ENCODE measurements around the gene SORCS2. TPM values are rescaled to one million over a fixed set of nuclear protein-coding genes. Genes with fewer than 3 reads are reported as not detected.

Gene SORCS2
- total RNA-seq, 1 experiment from 2014 or later = not detected

GRCh38 chr4:7410446-7410845, 218.1 kb downstream of the SORCS2 start:
- peaks cover under 1% of the 10 kb centered on the region for H3K36me3 Mint-ChIP-seq (ENCODE audit: insufficient read depth, unreplicated experiment)
- H3K4me1 Mint-ChIP-seq (ENCODE audit: low read depth, unreplicated experiment) = peaks cover 7% of the 10 kb centered on the region
- CTCF ChIA-PET = no interaction called here
- DNase-seq = no peak
- no peak overlapping the region for H3K4me3 Mint-ChIP-seq (ENCODE audit: low read depth, unreplicated experiment)
- H3K9me3 Mint-ChIP-seq (ENCODE audit: low read depth, unreplicated experiment) = peaks cover 12% of the 10 kb centered on the region
- intact Hi-C loops (cut with micrococcal nuclease; ENCODE audit: unreplicated experiment) = no loop called here
- no peak for TF ChIP-seq CTCF (IDR thresholded peaks at IDR 0.05; ENCODE audit: unreplicated experiment)
- no peak overlapping the region for H3K27ac Mint-ChIP-seq (ENCODE audit: unreplicated experiment)
- peaks cover 58% of the 10 kb centered on the region for H3K27me3 Mint-ChIP-seq (ENCODE audit: unreplicated experiment)
- BruUV-seq (replicated peaks) = no TSS peak

DNA sequence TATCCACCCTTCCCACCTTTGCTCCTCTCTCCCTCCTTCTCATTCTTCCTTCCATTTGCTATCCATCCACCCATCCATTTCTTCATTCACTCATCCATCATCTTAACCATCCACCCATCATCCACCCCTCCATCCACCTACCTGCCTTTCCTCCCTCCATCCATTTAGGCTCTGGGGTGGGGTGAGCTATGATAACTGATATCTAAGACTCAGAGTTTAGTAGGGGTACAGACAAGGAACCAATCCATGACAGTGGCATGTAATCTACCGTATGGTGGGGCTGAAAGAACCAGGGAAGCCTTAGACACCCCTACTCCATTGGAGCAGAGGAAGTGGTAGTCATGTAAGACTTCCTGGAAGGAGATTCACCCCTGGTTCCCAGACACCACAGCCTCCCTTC, 219.2 kb downstream of the SORCS2 start:
- Mint-ChIP-seq H3K4me1 (ENCODE audit: low read depth, unreplicated experiment) (peaks cover 7% of the 10 kb centered on the region), H3K27ac (ENCODE audit: unreplicated experiment) (no peak overlapping the region), H3K36me3 (ENCODE audit: insufficient read depth, unreplicated experiment) (peaks cover 5% of the 10 kb centered on the region), H3K9me3 (ENCODE audit: low read depth, unreplicated experiment) (peaks cover 12% of the 10 kb centered on the region), H3K4me3 (ENCODE audit: low read depth, unreplicated experiment) (no peak overlapping the region), H3K27me3 (ENCODE audit: unreplicated experiment) (peaks cover 58% of the 10 kb centered on the region)
- DNase-seq = no peak
- intact Hi-C loops (cut with micrococcal nuclease; ENCODE audit: unreplicated experiment) = no loop called here
- TF ChIP-seq CTCF (IDR thresholded peaks at IDR 0.05; ENCODE audit: unreplicated experiment) = no peak
- BruUV-seq (replicated peaks) = no TSS peak
- CTCF ChIA-PET = no interaction called here

DNA sequence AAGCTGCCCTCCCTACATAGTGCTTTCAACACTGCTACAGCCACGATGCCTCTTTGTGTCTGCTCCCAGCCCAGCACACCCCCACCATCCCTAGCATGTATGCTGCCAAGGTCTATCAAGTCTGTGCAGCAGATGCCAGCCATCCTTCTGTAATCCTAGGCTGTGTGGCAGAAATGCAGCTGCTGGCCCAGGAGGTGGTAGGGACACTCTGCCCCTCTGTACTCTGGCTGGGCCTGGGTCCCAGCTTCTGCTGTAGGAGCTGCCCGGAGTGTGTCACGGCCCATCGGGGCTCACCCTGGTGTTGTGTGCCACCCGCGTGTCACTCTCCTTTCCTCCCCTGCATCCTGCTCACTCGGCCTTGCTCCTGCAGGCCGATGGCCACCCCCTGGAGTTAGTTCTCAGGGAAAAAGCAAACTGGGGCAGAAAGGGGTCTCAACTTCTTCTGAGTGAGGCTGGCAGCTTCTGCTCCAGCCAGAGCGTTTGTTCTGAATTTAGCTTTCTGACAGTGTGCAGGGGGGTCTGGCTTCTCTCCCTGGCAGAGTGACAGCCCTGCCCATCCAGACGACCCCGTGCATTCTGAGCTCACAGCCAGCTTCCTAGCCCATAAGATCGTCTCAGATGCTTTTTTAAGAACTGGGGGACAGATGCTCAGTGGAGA, 219.7 kb downstream of the SORCS2 start:
- no peak overlapping the region for H3K27ac Mint-ChIP-seq (ENCODE audit: unreplicated experiment)
- DNase-seq = no peak
- H3K4me3 Mint-ChIP-seq (ENCODE audit: low read depth, unreplicated experiment) = no peak overlapping the region
- intact Hi-C loops (cut with micrococcal nuclease; ENCODE audit: unreplicated experiment) = no loop called here
- H3K27me3 Mint-ChIP-seq (ENCODE audit: unreplicated experiment) = peaks cover 58% of the 10 kb centered on the region
- BruUV-seq (replicated peaks) = no TSS peak
- TF ChIP-seq CTCF (IDR thresholded peaks at IDR 0.05; ENCODE audit: unreplicated experiment) = no peak
- peaks cover 5% of the 10 kb centered on the region for H3K36me3 Mint-ChIP-seq (ENCODE audit: insufficient read depth, unreplicated experiment)
- H3K9me3 Mint-ChIP-seq (ENCODE audit: low read depth, unreplicated experiment) = peaks cover 10% of the 10 kb centered on the region
- H3K4me1 Mint-ChIP-seq (ENCODE audit: low read depth, unreplicated experiment) = peaks cover 7% of the 10 kb centered on the region
- CTCF ChIA-PET = no interaction called here

DNA sequence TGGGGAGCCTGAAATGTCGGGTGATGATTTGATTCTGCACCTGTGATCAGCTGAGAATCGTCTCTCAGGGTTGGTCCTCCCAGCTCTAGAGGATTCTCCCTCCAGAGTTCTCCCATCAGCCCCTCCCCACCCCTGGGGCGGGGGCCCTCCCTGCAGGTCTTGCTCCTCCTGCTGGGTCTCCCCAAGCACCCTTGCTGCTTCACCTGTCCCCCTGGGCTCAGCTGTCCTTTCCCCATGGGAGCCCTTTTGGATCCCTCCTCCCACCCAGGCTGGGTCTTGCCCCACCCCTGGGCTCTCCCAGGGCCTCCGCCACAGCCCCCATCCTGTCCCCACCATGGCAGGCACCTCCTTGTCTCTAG, 220.2 kb downstream of the SORCS2 start:
- Mint-ChIP-seq H3K4me1 (ENCODE audit: low read depth, unreplicated experiment) (peaks cover 7% of the 10 kb centered on the region), H3K4me3 (ENCODE audit: low read depth, unreplicated experiment) (no peak overlapping the region), H3K27me3 (ENCODE audit: unreplicated experiment) (peaks cover 60% of the 10 kb centered on the region), H3K27ac (ENCODE audit: unreplicated experiment) (no peak overlapping the region), H3K9me3 (ENCODE audit: low read depth, unreplicated experiment) (peaks cover 10% of the 10 kb centered on the region), H3K36me3 (ENCODE audit: insufficient read depth, unreplicated experiment) (peaks cover 5% of the 10 kb centered on the region)
- no peak for DNase-seq
- CTCF ChIA-PET = no interaction called here
- BruUV-seq (replicated peaks) = no TSS peak
- intact Hi-C loops (cut with micrococcal nuclease; ENCODE audit: unreplicated experiment) = no loop called here
- no peak for TF ChIP-seq CTCF (IDR thresholded peaks at IDR 0.05; ENCODE audit: unreplicated experiment)
